Spinal cord (tissue), 10 donors: ENCODE results near the gene NUS1. TPM values are rescaled to one million over a fixed set of nuclear protein-coding genes. Genes with fewer than 3 reads are reported as not detected.
"Not testable (repeated sequence)": the region's sequence is repeated elsewhere in the genome, so short reads cannot be mapped to it uniquely, and the experiment has no call there.

Source experiments
- DNase-seq, 6 donors: peaks; one replicate each; pipeline versions ENCODE4 v3.0.0 to v3.0.0-alpha.2; 2013 to 2015; ENCODE audit warnings: low spot score in 6 of 6, low read depth in 4 of 6
- H3K27ac ChIP-seq: one replicate; pipeline ENCODE4 v1.5.1; 2013; ENCODE audit warnings: low read depth, low read length, control low read depth
- H3K27me3 ChIP-seq: one replicate; pipeline ENCODE4 v1.6.1; 2013; ENCODE audit warnings: low read length; ENCODE audit not compliant: control insufficient read depth, insufficient read depth
- H3K36me3 ChIP-seq: one replicate; pipeline ENCODE4 v1.6.1; 2013; ENCODE audit warnings: low read length; ENCODE audit not compliant: control insufficient read depth, insufficient read depth
- H3K4me1 ChIP-seq: one replicate; pipeline ENCODE4 v1.6.1; 2013; ENCODE audit warnings: low read length; ENCODE audit not compliant: control insufficient read depth, insufficient read depth
- H3K4me3 ChIP-seq: one replicate; pipeline ENCODE4 v1.5.1; 2013; ENCODE audit warnings: low read depth, low read length, control low read depth
- H3K9me3 ChIP-seq: one replicate; pipeline ENCODE4 v1.6.1; 2013; ENCODE audit warnings: low read length; ENCODE audit not compliant: control insufficient read depth, insufficient read depth
- WGBS: methylation state at CpG from one replicate; pipeline ENCODE4 v1.1.5; 2013; ENCODE audit warnings: missing lambda C conversion rate; ENCODE audit not compliant: insufficient coverage; 5-methylcytosine and 5-hydroxymethylcytosine counted together
- polyA plus RNA-seq, 2 donors: library from polyadenylated mRNA; unstranded; fragments of 120-200 nt; gene quantifications; one replicate each; pipeline ENCODE4 v1.2.1, GENCODE V29; 2013; ENCODE audit not compliant: insufficient read length in 2 of 2
- total RNA-seq, 2 donors: library from RNA; depleted of rRNA in 1 of 2; stranded (reverse); fragments of 120-200 nt in 1 of 2; fragments of >200 nt in 1 of 2; gene quantifications; one replicate each; pipeline versions ENCODE4 v1.2.3 to v1.2.4, GENCODE V29; 2013 to 2014
- donor health status: healthy.

The NUS1 gene
- total and polyA plus RNA-seq, 4 donors = 13.8 to 43.8 (median 34.5) TPM

GRCh38 chr6:117689584-117689983, 14.3 kb downstream of the NUS1 start:
- not testable (repeated sequence) for H3K9me3 ChIP-seq, DNase-seq, H3K27me3 ChIP-seq, H3K4me3 ChIP-seq, H3K36me3 ChIP-seq, H3K27ac ChIP-seq, H3K4me1 ChIP-seq
- WGBS = 98% methylated on average over 3 of the region's 4 CpGs

GRCh38 chr6:117706504-117706903, 31.2 kb downstream of the NUS1 start:
- no peaks in the 10 kb centered on the region for H3K4me1 ChIP-seq
- no peaks in the 10 kb centered on the region for H3K36me3 ChIP-seq
- H3K27me3 ChIP-seq = no peaks in the 10 kb centered on the region
- no CpG with 5 or more reads among the region's 3 CpGs for WGBS
- no peak for DNase-seq
- H3K4me3 ChIP-seq = no peak overlapping the region
- no peaks in the 10 kb centered on the region for H3K9me3 ChIP-seq
- H3K27ac ChIP-seq = no peak overlapping the region

- H3K36me3 ChIP-seq, H3K4me3 ChIP-seq: not testable (repeated sequence)
- no CpG with 5 or more reads among the region's 7 CpGs for WGBS
These were observed 31.8 kb downstream of the NUS1 start for GRCh38 chr6:117706936-117707509.

GRCh38 chr6:117711369-117711768, 36.1 kb downstream of the NUS1 start:
- no peaks in the 10 kb centered on the region for H3K4me1 ChIP-seq
- DNase-seq = no peak
- no peaks in the 10 kb centered on the region for H3K9me3 ChIP-seq
- no peak overlapping the region for H3K4me3 ChIP-seq
- no peaks in the 10 kb centered on the region for H3K27me3 ChIP-seq
- H3K36me3 ChIP-seq = no peaks in the 10 kb centered on the region
- H3K27ac ChIP-seq = no peak overlapping the region

More at GRCh38 chr6:117706936-117707509, 31.8 kb downstream of the NUS1 start:
- not testable (repeated sequence) for H3K4me1 ChIP-seq, DNase-seq, H3K27me3 ChIP-seq, H3K27ac ChIP-seq, H3K9me3 ChIP-seq

- H3K4me1 ChIP-seq = no peaks in the 10 kb centered on the region
- H3K4me3 ChIP-seq = no peak overlapping the region
- no peaks in the 10 kb centered on the region for H3K9me3 ChIP-seq
- H3K36me3 ChIP-seq = no peaks in the 10 kb centered on the region
- no peak overlapping the region for H3K27ac ChIP-seq
- H3K27me3 ChIP-seq = no peaks in the 10 kb centered on the region
- no peak for DNase-seq
These were observed 43.6 kb downstream of the NUS1 start for GRCh38 chr6:117718895-117719294.

GRCh38 chr6:117721520-117721919, 46.3 kb downstream of the NUS1 start:
- not testable (repeated sequence) for H3K27ac ChIP-seq, H3K9me3 ChIP-seq, H3K36me3 ChIP-seq, H3K4me3 ChIP-seq, DNase-seq, H3K4me1 ChIP-seq, H3K27me3 ChIP-seq
- WGBS = 97% methylated on average over 10 of the region's 12 CpGs

GRCh38 chr6:117728626-117729025, 53.4 kb downstream of the NUS1 start:
- Histone ChIP-seq H3K27me3 (no peaks in the 10 kb centered on the region), H3K27ac (no peak overlapping the region), H3K4me1 (no peaks in the 10 kb centered on the region), H3K9me3 (no peaks in the 10 kb centered on the region), H3K36me3 (no peaks in the 10 kb centered on the region), H3K4me3 (no peak overlapping the region)
- 83% methylated on average over 1 of the region's 1 CpG for WGBS
- no peak for DNase-seq

GRCh38 chr6:117729613-117730012, 54.3 kb downstream of the NUS1 start:
- no CpG with 5 or more reads among the region's 1 CpG for WGBS
- no peaks in the 10 kb centered on the region for H3K9me3 ChIP-seq
- no peaks in the 10 kb centered on the region for H3K4me1 ChIP-seq
- H3K27ac ChIP-seq = no peak overlapping the region
- no peaks in the 10 kb centered on the region for H3K36me3 ChIP-seq
- no peak for DNase-seq
- no peaks in the 10 kb centered on the region for H3K27me3 ChIP-seq
- H3K4me3 ChIP-seq = no peak overlapping the region

- no CpG with 5 or more reads among the region's 1 CpG for WGBS
These were observed 58.1 kb downstream of the NUS1 start for GRCh38 chr6:117733341-117733740.

GRCh38 chr6:117739869-117740268, 64.6 kb downstream of the NUS1 start:
- WGBS = 74% methylated on average over 4 of the region's 4 CpGs
- Histone ChIP-seq H3K9me3 (no peaks in the 10 kb centered on the region), H3K27me3 (no peaks in the 10 kb centered on the region), H3K4me1 (no peaks in the 10 kb centered on the region), H3K27ac (no peak overlapping the region), H3K4me3 (no peak overlapping the region), H3K36me3 (no peaks in the 10 kb centered on the region)
- DNase-seq = no peak

More at GRCh38 chr6:117733341-117733740, 58.1 kb downstream of the NUS1 start:
- Histone ChIP-seq H3K4me1 (no peaks in the 10 kb centered on the region), H3K4me3 (no peak overlapping the region), H3K27ac (no peak overlapping the region), H3K9me3 (no peaks in the 10 kb centered on the region), H3K27me3 (no peaks in the 10 kb centered on the region), H3K36me3 (no peaks in the 10 kb centered on the region)
- DNase-seq = no peak
